Measurements from ENCODE around the gene FLNC.

DNA sequence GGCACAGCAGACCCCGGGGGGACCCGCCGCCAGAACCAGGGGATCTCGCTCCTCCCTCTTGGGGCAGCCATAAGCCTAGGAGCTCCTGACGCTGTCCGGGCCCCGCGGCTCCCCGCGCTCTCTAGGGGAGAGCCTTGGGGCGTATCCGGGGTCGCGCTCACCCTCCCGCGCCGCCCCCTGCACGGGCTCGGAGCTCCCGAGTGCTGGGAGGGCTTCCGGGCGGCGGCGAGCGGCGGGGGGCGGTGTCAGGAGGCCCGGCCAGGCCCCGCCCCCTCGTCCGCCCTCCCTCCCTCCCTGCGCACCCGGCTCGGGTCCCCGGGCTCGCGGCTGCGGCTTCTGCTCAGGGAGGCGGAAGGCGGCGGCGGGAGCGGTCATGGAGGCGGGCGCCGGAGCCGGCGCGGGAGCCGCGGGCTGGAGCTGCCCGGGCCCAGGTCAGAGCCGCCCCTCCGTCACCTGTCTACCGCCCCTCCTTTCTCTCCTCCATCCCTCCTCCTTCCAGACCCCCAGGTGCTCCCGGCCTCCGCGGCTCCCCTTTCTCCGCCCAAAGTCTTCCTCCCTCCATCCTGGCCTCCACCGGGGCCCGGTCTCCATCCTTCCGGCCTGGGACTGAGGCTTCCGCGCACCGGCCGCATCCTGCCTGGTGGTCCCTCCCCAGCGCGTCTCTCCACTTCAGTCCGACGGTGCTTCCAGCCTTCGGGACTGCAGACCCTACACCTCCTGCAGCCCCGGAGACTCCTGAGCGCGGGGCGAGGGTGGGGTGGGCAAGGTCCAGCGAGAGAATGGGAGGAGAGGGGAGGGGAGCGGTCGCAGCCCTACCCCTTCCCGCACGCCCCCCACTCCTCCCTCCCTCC lies 38.9 kb upstream of the FLNC start, which contains the start of gene CCDC136:
- TF ChIP-seq, protein P1, sequence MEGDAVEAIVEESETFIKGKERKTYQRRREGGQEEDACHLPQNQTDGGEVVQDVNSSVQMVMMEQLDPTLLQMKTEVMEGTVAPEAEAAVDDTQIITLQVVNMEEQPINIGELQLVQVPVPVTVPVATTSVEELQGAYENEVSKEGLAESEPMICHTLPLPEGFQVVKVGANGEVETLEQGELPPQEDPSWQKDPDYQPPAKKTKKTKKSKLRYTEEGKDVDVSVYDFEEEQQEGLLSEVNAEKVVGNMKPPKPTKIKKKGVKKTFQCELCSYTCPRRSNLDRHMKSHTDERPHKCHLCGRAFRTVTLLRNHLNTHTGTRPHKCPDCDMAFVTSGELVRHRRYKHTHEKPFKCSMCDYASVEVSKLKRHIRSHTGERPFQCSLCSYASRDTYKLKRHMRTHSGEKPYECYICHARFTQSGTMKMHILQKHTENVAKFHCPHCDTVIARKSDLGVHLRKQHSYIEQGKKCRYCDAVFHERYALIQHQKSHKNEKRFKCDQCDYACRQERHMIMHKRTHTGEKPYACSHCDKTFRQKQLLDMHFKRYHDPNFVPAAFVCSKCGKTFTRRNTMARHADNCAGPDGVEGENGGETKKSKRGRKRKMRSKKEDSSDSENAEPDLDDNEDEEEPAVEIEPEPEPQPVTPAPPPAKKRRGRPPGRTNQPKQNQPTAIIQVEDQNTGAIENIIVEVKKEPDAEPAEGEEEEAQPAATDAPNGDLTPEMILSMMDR (IDR thresholded peaks at IDR 0.05), result no peak
- TF ChIP-seq POLR2A (IDR thresholded peaks at IDR 0.05), result no peak
